Keratinocyte (primary cell): Measurements from ENCODE around the gene TXNL4B. TPM values are rescaled to one million over a fixed set of nuclear protein-coding genes. Genes with fewer than 3 reads are reported as not detected.

Experiments used
- DNase-seq: peaks from one replicate; pipeline ENCODE4 v3.0.0-alpha.2; 2011; ENCODE audit warnings: low read depth, missing footprints, low spot score
- FAIRE-seq: peaks from 2 replicates; lab custom pipeline; 2011; peaks lifted over from hg19 to GRCh38; lab: Jason Lieb, UNC
- H2AFZ ChIP-seq: 2 replicates; pipeline ENCODE4 v1.6.0; 2012; ENCODE audit warnings: low read length, control low read depth, inconsistent platforms; ENCODE audit not compliant: control insufficient read depth
- H3K27ac ChIP-seq: 2 replicates; pipeline ENCODE4 v1.5.1; 2011; ENCODE audit warnings: low read length; ENCODE audit not compliant: control insufficient read depth, insufficient read depth
- H3K27me3 ChIP-seq: 3 replicates; pipeline ENCODE4 v1.6.0; 2011; ENCODE audit warnings: low read length; ENCODE audit not compliant: control insufficient read depth, insufficient read depth; ENCODE audit errors: extremely low read depth
- H3K36me3 ChIP-seq, 2 experiments: 2 replicates in 1 of 2; 3 replicates in 1 of 2; pipeline ENCODE4 v1.5.1; 2011; ENCODE audit warnings: low read length in 2 of 2, mild to moderate bottlenecking in 1 of 2; ENCODE audit not compliant: control insufficient read depth in 2 of 2, insufficient read depth in 2 of 2; ENCODE audit errors: extremely low read depth in 1 of 2
- H3K4me1 ChIP-seq: 3 replicates; pipeline ENCODE4 v1.5.1; 2011; ENCODE audit warnings: low read length; ENCODE audit not compliant: control insufficient read depth, insufficient read depth; ENCODE audit errors: extremely low read depth
- H3K4me2 ChIP-seq: 3 replicates; pipeline ENCODE4 v1.6.0; 2011; ENCODE audit warnings: low read depth, low read length; ENCODE audit not compliant: control insufficient read depth, insufficient read depth; ENCODE audit errors: extremely low read depth
- H3K4me3 ChIP-seq, 3 experiments: fragments of 200-600 bp in 1 of 3; sonication (generic) in 1 of 3; 2 replicates in 2 of 3; 3 replicates in 1 of 3; pipeline ENCODE4 v1.5.1; 2011 to 2016; ENCODE audit warnings: low read length in 3 of 3, mild to moderate bottlenecking in 3 of 3, control low read depth in 2 of 3, inconsistent platforms in 1 of 3, low read depth in 1 of 3, mixed read lengths in 1 of 3, mixed run types in 1 of 3, moderate library complexity in 1 of 3; ENCODE audit not compliant: control insufficient read depth in 2 of 3, insufficient read depth in 2 of 3; ENCODE audit errors: extremely low read depth in 1 of 3
- H3K79me2 ChIP-seq: 2 replicates; pipeline ENCODE4 v1.6.0; 2012; ENCODE audit warnings: low read length; ENCODE audit not compliant: control insufficient read depth, insufficient read depth
- H3K9ac ChIP-seq: 3 replicates; pipeline ENCODE4 v1.6.0; 2011; ENCODE audit warnings: low read length; ENCODE audit not compliant: control insufficient read depth, insufficient read depth; ENCODE audit errors: extremely low read depth
- H3K9me1 ChIP-seq: 3 replicates; pipeline ENCODE4 v1.6.0; 2011; ENCODE audit warnings: low read length; ENCODE audit not compliant: control insufficient read depth, insufficient read depth; ENCODE audit errors: extremely low read depth
- H3K9me3 ChIP-seq: 2 replicates; pipeline ENCODE4 v1.5.1; 2012; ENCODE audit warnings: low read depth, low read length; ENCODE audit not compliant: control insufficient read depth
- H4K20me1 ChIP-seq: 3 replicates; pipeline ENCODE4 v1.6.0; 2011; ENCODE audit warnings: low read length; ENCODE audit not compliant: control insufficient read depth, insufficient read depth; ENCODE audit errors: extremely low read depth
- EZH2 ChIP-seq: IDR thresholded peaks from one replicate; pipeline ENCODE4 v1.6.1; 2012; ENCODE audit warnings: inconsistent platforms, mild to moderate bottlenecking, low read length, moderate library complexity
- dilution Hi-C: fragments of 300-500 bp; cut with MboI; formaldehyde crosslinking; loops from one replicate; pipeline ENCODE4 v1.7.0; 2020; ENCODE audit warnings: low sequenced_read_pairs; ENCODE audit not compliant: extremely low pct_ligation_motif_present
- polyA plus RNA-seq, 5 experiments: library from polyadenylated mRNA; depleted of rRNA in 3 of 5; stranded (reverse) in 3 of 5; stranded (forward) in 1 of 5; unstranded in 1 of 5; fragments of >200 nt; gene quantifications; 1 replicate in 1 of 5; 2 replicates in 3 of 5; 3 replicates in 1 of 5; pipeline versions ENCODE4 v1.2.1 to v1.2.3, GENCODE V29; 2011 to 2012; ENCODE audit warnings: missing spikeins in 2 of 5, low read depth in 1 of 5, low replicate concordance in 1 of 5
- TF ChIP-seq, protein P1 (sequence below), 3 experiments: IDR thresholded peaks in 1 of 3; conservative IDR thresholded peaks in 1 of 3; optimal IDR thresholded peaks in 1 of 3; 2 replicates in 2 of 3; 3 replicates in 1 of 3; pipeline versions ENCODE3 to v1.5.1; 2011; ENCODE audit warnings: low read length in 3 of 3, mild to moderate bottlenecking in 3 of 3, moderate library complexity in 2 of 3, control low read depth in 1 of 3, inconsistent platforms in 1 of 3; ENCODE audit not compliant: insufficient read depth in 2 of 3; ENCODE audit errors: extremely low read depth in 1 of 3

Gene TXNL4B
- polyA plus RNA-seq, 1 donor (not counting 4 experiments of a cell fraction or from before 2014, with no cell fraction given) = 12.4 TPM

GRCh38 chr16:72109300-72109699 is 15.9 kb upstream of the TXNL4B start:
- H3K27me3 ChIP-seq = no peaks in the 10 kb centered on the region
- no peaks in the 10 kb centered on the region for H3K4me1 ChIP-seq
- H3K9ac ChIP-seq = no peak overlapping the region
- no peaks in the 10 kb centered on the region for H3K9me3 ChIP-seq
- TF ChIP-seq EZH2 = no peak
- TF ChIP-seq, protein P1, sequence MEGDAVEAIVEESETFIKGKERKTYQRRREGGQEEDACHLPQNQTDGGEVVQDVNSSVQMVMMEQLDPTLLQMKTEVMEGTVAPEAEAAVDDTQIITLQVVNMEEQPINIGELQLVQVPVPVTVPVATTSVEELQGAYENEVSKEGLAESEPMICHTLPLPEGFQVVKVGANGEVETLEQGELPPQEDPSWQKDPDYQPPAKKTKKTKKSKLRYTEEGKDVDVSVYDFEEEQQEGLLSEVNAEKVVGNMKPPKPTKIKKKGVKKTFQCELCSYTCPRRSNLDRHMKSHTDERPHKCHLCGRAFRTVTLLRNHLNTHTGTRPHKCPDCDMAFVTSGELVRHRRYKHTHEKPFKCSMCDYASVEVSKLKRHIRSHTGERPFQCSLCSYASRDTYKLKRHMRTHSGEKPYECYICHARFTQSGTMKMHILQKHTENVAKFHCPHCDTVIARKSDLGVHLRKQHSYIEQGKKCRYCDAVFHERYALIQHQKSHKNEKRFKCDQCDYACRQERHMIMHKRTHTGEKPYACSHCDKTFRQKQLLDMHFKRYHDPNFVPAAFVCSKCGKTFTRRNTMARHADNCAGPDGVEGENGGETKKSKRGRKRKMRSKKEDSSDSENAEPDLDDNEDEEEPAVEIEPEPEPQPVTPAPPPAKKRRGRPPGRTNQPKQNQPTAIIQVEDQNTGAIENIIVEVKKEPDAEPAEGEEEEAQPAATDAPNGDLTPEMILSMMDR (optimal IDR thresholded peaks at IDR 0.05 in 1 of 3, IDR thresholded peaks at IDR 0.05 in 1 of 3, conservative IDR thresholded peaks at IDR 0.05 in 1 of 3; ENCODE audit: extremely low read depth in 1 of 3, insufficient read depth in 2 of 3, low read length in 3 of 3) = no peak
- no peak for DNase-seq
- H3K9me1 ChIP-seq = no peaks in the 10 kb centered on the region
- no peak overlapping the region for H2AFZ ChIP-seq
- no peaks in the 10 kb centered on the region for H3K79me2 ChIP-seq
- no peak overlapping the region for H3K4me2 ChIP-seq
- no peaks in the 10 kb centered on the region for H4K20me1 ChIP-seq
- H3K36me3 ChIP-seq = peaks cover 49 to 59% of the 10 kb centered on the region in 2 experiments
- no peak for FAIRE-seq
- H3K4me3 ChIP-seq = no peak overlapping the region
- dilution Hi-C loops = no loop called here
- no peak overlapping the region for H3K27ac ChIP-seq

- no peak overlapping the region for H3K4me2 ChIP-seq
- H3K9me1 ChIP-seq = no peaks in the 10 kb centered on the region
- no peaks in the 10 kb centered on the region for H3K4me1 ChIP-seq
- no peak for DNase-seq
- H4K20me1 ChIP-seq = no peaks in the 10 kb centered on the region
- peaks cover 56 to 62% of the 10 kb centered on the region in 2 experiments for H3K36me3 ChIP-seq
- FAIRE-seq = no peak
- no peaks in the 10 kb centered on the region for H3K9me3 ChIP-seq
- no peak overlapping the region for H3K27ac ChIP-seq
- H3K27me3 ChIP-seq = no peaks in the 10 kb centered on the region
- H3K9ac ChIP-seq = no peak overlapping the region
- dilution Hi-C loops = no loop called here
- TF ChIP-seq EZH2 = no peak
- TF ChIP-seq, protein P1 (optimal IDR thresholded peaks at IDR 0.05 in 1 of 3, IDR thresholded peaks at IDR 0.05 in 1 of 3, conservative IDR thresholded peaks at IDR 0.05 in 1 of 3; ENCODE audit: extremely low read depth in 1 of 3, insufficient read depth in 2 of 3, low read length in 3 of 3) = no peak
- H2AFZ ChIP-seq = no peak overlapping the region
- H3K79me2 ChIP-seq = no peaks in the 10 kb centered on the region
- no peak overlapping the region for H3K4me3 ChIP-seq
These were observed 15.1 kb upstream of the TXNL4B start for GRCh38 chr16:72108353-72109102.
